Skin epidermis (tissue), 12 donors: Measurements from ENCODE around the gene MEGF8.

ENCODE experiments used
- H3K27ac ChIP-seq, 21 experiments: fragments of 200-600 bp; sonication (generic) in 11 of 21; one replicate each; pipeline ENCODE4 v1.5.0; 2020; ENCODE audit warnings: mild to moderate bottlenecking in 3 of 21, inconsistent platforms in 2 of 21, moderate library complexity in 2 of 21
- H3K4me3 ChIP-seq, 7 experiments: fragments of 200-600 bp; sonication (generic) in 2 of 7; one replicate each; pipeline ENCODE4 v1.5.0; 2020; ENCODE audit warnings: inconsistent platforms in 2 of 7, mild to moderate bottlenecking in 2 of 7, moderate library complexity in 1 of 7

MEGF8 gene

DNA sequence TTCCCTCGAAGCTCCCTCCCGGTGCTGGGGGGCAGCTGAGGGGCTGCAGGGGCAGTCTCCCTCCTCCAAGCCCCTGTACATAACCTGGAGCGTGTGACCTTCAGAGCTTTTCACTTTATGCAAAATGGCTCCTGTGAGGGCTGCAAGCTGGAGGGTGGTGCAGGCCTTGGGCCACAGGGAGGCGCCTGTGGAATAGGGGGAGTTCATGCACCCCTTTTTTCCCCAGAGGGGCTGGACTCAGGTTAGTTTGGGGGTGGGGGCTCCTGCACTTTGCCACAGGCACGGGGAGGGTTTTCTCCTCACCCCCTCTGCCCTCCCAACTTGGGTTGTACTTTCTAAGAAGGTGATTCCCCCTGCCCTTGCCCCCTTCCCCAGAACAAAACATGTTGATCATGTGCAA lies 30.1 kb upstream of the MEGF8 start:
- Histone ChIP-seq H3K27ac (peak overlapping the region in 2 of 21 experiments; percentile 2 to 14), H3K4me3 (no peak overlapping the region)

DNA sequence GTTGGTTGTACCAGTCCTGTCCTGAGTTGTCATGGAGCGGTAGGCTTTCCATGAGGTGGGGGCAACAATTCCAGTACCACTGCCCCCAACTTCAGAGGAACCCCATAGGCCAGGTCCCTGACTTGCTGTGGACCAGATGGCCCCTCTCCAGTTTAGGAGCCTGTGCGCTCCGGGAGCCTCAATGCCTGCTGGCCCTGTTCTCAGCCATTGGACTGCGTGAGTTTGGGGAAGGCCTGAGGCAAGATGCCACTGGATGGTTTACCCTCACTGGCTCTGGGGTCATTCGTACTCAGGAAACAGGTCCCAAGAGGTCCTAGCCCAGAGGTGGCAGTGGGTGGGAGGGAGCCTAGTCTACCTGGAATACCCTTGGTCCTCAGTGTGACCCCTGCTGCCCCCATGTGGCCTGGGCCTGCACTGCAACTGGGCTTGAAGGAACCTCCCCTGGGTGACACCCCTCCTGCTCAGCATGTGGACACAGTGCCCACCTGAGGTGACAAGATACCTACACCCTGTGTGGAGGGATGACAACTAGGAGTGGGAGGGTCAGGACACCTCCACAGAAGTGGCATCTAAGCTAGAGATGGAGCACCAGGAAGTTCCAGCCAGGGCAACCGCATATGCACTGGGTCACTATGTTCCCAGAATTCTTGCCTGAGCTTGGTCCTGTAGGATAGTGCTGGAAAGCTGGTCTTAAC lies 29.5 kb upstream of the MEGF8 start:
- Histone ChIP-seq H3K4me3 (no peak overlapping the region), H3K27ac (peak overlapping the region in 3 of 21 experiments; percentile 2 to 14 (median 2))

DNA sequence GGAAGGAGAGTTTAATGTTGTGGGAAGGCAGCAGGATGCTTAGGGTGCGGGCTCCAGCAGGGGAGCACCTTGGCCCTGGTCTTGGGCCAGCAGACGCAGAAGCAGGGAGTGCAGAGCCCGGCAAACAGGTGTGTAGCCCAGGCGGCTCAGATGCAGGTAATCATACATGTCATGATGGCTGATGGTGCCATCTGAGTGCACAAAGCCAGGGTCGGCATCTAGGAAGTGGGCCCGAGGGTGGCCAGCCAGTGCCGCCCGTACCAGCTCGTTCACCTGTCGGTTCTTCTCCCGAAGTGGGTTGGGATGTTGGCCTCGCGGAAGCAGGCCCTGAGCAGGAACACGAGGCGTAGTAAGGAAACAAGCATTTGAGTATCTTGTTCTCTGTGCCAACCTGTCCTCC lies 28.4 kb upstream of the MEGF8 start:
- no peak overlapping the region for H3K27ac ChIP-seq
- no peak overlapping the region for H3K4me3 ChIP-seq

DNA sequence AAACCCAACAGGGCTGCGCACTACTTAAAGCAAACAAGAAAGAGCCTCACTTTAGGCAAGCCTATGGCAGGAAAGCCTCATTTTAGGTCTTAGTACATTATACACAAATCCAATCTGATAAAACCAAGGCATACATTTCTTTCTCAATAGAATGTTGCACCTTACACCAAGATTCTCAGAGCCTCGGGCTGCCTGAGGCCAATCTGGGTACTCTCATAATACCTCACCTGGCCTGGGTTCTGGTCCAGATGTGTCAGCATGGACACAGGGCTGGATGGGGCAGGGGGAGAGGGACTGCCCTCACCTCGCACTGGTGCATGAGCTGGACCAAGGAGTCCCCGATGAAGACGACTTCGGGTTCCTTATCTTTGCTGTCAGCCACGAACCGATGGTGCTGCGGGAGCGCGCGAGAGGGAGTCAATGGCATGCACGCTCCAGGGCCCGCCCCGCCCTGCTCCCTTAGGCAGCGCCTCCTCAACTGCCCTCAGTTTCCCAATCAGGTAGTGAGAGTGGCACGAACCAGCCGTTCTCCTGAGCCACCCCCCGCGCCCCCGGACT lies 23.7 kb upstream of the MEGF8 start, which contains the start of gene PRR19:
Gene PRR19, plus strand, starts transcription at position 487 of the 558 bp plus-strand sequence. CDS start 7,453 bp downstream, outside the sequence.
- Histone ChIP-seq H3K27ac (peak within 1 kb of the TSS in 20 of 21 experiments; percentile 2 to 86 (median 46)), H3K4me3 (peak within 1 kb of the TSS; percentile 37 to 56 (median 51))

DNA sequence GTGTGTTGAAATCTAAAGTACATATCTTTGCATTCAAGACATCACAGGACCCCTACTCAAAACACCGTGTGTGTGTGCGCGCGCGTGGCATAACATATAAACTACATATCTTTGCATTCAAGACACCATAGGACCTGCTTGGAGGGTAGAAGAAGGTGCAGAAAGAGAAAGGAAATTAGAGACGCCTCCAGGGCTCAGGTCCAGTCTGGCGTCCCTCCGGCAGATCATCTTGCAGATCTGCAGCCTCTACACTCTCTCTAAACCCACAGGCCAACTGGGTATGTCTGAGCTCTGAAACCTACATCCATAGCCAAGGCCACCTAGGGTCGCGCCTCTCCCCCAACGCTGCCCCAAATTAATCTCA lies 22.4 kb upstream of the MEGF8 start:
- peak overlapping the region in 10 of 21 experiments; percentile 11 to 86 (median 67) for H3K27ac ChIP-seq
- peak overlapping the region in 4 of 7 experiments; percentile 37 to 56 (median 52) for H3K4me3 ChIP-seq

DNA sequence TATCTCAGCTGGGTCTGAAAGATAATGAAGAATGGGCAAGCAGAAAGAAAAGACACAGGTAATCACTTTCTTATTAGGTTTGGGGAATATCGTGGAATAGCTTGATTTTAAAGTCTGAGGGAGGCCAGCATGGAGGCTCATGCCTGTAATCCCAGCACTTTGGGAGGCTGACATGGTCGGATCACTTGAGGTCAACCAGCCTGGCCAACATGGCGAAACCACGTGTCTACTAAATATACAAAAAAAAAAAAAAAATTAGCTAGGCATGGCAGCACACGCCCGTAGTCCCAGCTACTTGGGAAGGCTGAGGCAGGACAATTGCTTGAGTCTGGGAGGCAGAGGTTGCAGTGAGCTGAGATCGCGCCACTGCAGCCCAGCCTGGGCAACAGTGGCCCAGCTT lies 21.6 kb upstream of the MEGF8 start:
- Histone ChIP-seq H3K27ac (peak overlapping the region in 1 of 21 experiments; percentile 86), H3K4me3 (no peak overlapping the region)

DNA sequence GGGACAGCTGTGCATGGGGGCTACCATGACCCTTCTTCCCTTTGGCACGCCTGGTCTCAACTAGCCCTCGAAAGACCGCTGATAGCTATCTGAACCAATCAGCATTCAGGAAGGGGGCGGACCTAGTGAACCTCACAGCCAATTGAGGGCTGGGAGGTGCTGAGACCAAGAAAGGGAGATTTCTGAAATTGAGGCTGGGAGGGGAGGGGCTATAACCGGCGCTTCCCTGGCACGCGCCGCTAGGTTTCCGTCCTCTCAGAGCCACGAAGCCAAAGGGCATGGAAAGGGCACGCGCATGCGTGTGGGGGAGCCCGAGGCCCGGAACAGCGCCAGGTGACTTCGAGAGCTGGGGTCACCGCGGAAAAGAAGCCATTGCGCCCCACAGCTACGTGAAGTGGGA lies 18.8 kb upstream of the MEGF8 start:
- Histone ChIP-seq H3K4me3 (no peak overlapping the region), H3K27ac (no peak overlapping the region)

DNA sequence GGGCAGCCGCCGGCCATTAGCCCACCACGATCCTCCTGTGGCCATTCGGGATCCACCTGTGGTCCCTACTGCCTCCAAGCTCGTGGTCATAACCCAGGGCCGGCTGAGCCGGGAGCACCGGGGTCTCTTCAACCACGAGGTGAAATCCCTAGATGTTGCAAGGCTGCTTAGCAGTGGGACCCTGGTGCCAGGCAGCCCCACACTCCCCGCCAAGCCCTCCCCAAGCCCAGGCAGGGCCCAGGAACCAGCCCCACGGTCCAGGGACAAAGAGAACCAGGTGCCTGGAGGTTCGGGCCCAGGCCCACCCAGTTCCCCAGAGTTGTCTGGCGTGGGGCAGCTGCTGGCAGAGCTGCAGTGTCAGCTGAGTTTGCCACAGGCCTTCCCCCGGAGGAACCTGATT lies 15.7 kb upstream of the MEGF8 start:
- Histone ChIP-seq H3K27ac (no peak overlapping the region), H3K4me3 (no peak overlapping the region)

DNA sequence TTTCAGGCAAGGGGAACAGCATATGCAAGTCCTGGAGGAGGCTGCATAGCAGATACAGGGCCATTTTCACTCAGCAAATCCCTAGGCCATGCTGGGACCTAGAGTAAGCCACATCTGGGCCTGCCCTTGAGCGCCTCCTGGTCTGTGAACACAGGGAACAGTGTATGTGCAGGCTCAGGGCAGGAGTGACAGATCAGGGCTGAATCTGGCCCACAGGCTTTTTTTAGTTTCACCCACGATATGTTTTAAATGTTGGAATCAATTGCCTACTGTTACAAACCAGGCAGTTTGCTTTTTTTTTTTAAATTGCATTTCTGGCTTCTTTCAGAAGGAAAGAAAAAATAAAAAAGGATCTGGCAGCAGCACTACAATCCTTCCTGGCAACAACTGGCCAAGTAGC lies 13.8 kb upstream of the MEGF8 start:
- Histone ChIP-seq H3K4me3 (no peak overlapping the region), H3K27ac (no peak overlapping the region)

DNA sequence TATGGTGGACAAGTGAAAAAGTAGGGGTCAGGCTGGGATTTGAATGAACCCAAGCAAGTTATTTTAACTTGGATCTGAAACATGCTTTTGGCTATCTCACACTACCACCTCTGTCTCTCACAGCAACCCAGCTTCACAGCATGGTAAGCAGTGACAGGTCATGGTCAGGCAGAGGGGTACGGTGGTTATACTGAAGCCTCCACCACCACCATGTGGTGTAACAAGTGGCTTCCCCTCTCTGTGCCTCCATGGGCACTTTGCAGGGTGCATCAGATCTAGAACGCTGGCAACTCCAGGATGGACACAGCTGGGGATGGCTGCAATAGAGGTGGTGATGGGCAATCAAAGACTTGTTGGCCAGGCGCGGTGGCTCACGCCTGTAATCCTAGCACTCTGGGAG lies 13.1 kb upstream of the MEGF8 start:
- Histone ChIP-seq H3K4me3 (no peak overlapping the region), H3K27ac (no peak overlapping the region)

DNA sequence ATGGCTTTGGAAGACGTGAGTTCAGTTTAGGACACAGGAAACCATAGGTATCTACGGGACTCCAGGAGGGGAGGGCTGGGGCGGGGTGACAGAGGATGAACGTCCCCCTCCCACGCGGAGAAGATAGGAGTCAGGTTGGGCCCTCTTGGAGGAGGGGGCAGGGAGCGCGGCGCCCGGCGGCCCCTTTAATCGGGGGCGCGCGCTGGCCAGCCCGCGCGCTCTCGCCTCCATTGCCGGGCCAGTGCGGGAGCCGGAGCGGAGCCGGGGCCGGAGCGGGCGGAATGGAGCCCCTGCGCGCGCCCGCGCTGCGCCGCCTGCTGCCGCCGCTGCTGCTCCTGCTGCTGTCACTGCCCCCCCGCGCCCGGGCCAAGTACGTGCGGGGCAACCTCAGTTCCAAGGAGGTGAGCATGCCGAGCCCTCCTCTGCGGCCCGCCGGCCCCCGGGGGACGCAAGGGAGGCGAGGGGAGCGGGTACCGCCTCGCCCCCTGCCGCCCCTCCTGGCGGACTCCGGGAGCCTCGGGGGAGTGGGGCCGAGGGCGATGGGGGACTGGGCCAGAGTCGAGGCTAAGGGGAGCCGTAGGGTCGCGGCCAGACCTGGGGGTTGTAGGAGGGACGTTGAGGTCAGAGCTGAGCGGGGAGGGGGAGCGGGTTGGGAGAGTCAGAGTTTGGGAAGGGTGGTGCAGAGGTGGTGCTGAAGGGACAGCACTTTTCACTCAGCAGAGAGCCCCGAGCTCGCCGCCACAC lies 12.2 kb upstream of the MEGF8 start, which contains the start of gene TMEM145:
Gene TMEM145, plus strand, starts transcription at position 214 of the 744 bp plus-strand sequence. Its CDS starts 68 bp downstream, at position 282.
- Histone ChIP-seq H3K4me3 (peak within 1 kb of the TSS; percentile 4 to 50 (median 29)), H3K27ac (no peak within 1 kb of the TSS)

DNA sequence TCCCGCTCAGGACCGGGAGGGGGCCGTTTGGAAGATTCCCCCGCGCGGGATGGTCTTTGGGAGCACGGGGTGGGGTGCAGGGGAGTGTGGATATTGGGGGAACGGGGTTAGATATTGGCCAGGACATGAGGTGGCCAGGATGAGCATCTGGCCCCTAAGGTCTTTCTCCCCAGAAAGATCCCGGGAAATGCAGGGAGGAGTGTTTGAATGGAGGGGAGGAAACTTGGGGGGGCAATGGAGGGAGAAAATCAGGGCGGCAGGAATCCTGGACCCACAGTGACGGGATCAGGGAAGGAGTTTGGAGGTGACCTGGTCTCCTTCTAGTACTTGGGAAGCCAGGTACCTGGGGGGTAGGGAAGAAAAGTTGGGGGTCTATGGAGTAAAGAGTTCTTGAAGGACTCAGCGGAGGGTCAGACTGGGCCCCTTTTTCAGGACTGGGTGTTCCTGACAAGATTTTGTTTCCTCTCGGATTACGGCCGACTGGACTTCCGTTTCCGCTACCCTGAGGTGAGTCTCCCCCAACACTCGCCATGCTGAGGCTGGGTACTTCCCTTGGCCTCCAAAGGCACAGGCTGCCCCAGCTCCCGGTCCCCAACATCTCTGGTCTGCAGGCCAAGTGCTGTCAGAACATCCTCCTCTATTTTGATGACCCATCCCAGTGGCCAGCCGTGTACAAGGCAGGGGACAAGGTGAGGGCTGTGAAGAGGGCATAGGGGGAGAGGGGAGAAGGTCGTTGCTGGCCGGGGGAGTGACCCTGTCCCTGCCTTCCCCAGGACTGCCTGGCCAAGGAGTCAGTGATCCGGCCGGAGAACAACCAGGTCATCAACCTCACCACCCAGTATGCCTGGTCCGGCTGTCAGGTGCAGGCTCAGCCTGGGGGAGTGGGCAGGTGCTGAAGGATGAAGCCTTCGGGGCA lies 11.3 kb upstream of the MEGF8 start:
- Histone ChIP-seq H3K27ac (no peak overlapping the region), H3K4me3 (peak overlapping the region in 1 of 7 experiments; percentile 50)

DNA sequence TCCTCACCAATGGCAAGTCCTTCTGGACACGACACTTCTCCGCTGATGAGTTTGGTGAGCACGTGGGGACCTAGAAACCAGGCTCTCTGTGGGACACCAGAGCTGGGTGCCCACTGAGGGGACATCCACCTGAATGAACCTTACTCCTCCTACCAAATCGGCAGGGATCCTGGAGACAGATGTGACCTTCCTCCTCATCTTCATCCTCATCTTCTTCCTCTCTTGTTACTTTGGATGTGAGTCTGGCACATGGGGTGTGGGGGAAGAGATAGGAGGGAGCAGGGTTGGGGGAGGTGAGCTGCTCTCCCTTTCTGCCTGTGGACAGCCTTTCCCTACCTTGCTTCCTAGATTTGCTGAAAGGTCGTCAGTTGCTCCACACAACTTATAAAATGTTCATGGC lies 10.4 kb upstream of the MEGF8 start:
- no peak overlapping the region for H3K4me3 ChIP-seq

DNA sequence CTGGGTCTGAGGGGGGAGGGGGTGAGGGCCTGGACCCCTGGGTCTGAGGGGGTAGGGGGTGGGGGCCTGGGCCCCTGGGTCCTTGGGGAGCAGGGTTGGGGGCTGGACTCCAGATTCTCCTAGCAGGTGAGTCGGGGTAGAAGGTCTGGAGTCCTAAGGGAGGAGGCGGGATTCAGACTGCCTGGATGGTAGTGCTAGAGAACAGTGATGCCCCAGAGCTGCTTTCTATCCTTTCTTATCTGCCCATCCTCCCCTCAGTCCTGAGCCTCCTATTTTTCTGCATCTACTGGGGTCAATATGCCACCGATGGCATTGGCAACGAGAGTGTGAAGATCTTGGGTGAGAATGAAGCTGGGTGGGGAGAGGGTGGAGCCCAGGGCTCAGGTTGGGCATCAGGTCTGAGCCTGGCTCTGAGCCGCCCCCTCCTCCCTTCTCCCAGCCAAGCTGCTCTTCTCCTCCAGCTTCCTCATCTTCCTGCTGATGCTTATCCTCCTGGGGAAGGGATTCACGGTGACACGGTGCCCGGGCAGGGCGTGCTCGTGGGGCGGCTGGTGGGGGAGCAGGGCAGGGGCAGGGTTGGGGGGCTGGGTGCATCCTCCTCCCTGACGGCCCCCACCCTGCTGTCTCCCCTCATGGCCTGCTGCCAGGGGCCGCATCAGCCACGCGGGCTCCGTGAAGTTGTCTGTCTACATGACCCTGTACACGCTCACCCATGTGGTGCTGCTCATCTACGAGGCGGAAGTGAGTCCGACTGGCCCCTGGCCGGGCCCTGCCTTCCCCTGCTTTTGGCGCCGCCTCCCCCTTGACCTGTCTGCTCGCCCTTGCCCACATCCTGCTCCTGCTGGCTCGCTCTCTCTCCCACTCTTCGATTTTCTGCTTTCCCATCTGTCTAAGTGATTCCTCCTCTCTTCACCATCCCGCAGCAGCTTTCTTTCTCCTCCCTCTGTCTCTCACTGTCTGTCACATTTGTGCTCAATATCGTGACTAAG lies 8.9 kb upstream of the MEGF8 start:
- no peak overlapping the region for H3K27ac ChIP-seq
- no peak overlapping the region for H3K4me3 ChIP-seq

More for the DNA sequence above, 10.4 kb upstream of the MEGF8 start:
- H3K27ac ChIP-seq = no peak overlapping the region

DNA sequence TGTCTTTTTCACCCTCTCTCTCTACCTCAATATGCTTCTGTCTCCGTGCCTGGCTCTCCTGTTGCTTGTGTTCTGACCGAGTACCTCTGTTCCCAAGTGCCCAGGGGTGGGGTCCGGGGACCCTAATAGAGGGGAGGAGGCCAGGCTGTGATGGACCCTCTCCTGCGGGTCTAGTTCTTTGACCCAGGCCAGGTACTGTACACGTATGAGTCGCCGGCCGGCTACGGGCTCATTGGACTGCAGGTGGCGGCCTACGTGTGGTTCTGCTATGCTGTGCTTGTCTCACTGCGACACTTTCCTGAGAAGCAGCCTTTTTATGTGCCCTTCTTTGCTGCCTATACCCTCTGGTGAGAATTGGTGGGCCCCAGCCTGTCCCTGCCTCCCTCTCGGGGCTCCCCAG lies 7.9 kb upstream of the MEGF8 start:
- no peak overlapping the region for H3K27ac ChIP-seq
- no peak overlapping the region for H3K4me3 ChIP-seq

DNA sequence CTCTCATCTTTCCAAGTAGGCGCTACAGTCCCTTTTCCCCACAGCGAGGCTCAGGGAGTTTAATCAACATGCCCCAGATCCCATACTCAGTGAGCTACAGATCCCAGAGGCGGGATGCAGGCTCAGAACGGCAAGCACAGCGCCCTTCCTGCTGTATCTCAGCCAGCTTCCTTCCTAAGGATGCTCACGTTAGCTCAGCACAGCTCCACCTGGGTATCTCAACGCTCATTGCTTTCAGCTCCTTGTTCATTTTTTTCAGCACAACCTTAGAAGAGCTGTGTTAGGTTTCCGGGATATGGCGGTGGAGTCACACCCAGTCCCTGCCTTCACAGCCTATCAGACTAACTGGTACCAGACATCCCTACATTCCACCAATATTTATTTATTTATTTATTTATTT lies 3.1 kb upstream of the MEGF8 start:
- H3K4me3 ChIP-seq = no peak overlapping the region

DNA sequence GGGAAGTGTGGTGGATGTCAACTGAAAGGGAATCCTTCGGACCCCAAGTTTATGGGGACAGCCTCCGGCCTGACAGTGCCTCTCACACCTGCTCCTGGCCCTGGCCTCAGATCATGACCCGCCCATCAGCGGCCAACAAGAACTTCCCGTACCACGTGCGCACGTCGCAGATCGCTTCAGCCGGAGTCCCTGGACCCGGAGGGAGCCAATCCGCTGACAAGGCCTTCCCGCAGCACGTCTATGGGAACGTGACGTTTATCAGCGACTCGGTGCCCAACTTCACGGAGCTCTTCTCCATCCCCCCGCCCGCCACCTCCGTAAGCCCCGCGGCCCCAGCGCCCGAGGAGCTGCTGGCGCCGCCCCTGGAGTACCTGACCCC lies 2.0 kb upstream of the MEGF8 start:
- Histone ChIP-seq H3K4me3 (peak overlapping the region in 1 of 7 experiments; percentile 6), H3K27ac (no peak overlapping the region)

More for the DNA sequence above, 3.1 kb upstream of the MEGF8 start:
- no peak overlapping the region for H3K27ac ChIP-seq

DNA sequence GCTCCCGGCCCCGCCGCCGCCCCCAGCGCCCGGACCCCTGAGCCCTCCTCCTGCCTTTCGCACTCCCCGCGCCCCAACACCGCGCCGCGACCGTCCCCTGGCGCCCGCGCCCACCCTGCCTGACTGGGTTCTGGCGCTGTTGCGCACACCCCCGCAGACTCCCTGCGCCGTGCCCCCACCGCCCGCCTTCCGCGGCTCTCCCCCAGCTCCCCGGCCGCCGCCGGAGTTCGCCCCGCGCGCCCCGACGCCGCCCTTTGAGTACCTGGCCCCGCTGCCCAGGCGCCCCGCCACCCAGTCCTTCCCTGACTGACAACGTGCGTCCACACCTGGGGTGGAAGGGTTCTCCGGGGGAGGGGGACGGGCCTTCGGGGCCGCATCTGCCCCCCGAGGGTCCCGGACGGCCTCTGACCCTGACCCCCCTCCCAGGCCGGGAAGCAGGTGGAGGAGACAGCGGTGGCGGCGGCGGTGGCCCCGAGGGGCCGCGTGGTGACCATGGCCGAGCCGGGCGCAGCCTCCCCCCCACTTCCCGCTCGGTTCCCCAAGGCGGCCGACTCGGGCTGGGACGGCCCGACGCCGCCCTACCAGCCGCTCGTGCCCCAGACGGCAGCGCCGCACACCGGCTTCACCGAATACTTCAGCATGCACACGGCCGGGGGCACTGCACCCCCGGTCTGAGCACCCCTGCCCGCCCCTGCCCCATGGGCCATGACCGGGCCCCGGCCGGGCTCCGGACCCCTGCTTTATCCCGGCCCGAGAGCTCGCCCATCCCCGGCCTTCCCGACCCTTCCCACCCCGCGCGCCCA lies 1.4 kb upstream of the MEGF8 start:
- peak overlapping the region; percentile 6 to 94 (median 81) for H3K4me3 ChIP-seq
- no peak overlapping the region for H3K27ac ChIP-seq
